NCI-H510A treated with DMSO at 0.1 percent for 48 hours (cell line): ENCODE results near the gene TMEM109.

Source experiments
- DNase-seq: peaks from one replicate; lab custom pipeline; 2025; lab: John Stamatoyannopoulos, UW

TMEM109 gene, protein sequence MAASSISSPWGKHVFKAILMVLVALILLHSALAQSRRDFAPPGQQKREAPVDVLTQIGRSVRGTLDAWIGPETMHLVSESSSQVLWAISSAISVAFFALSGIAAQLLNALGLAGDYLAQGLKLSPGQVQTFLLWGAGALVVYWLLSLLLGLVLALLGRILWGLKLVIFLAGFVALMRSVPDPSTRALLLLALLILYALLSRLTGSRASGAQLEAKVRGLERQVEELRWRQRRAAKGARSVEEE

GRCh38 chr11:60913793-60914632, at the start of gene TMEM109:
TMEM109 (plus strand) TSS chr11:60914158; CDS start chr11:60919694, 5,536 bp downstream.
- peak; percentile 91 for DNase-seq

DNA sequence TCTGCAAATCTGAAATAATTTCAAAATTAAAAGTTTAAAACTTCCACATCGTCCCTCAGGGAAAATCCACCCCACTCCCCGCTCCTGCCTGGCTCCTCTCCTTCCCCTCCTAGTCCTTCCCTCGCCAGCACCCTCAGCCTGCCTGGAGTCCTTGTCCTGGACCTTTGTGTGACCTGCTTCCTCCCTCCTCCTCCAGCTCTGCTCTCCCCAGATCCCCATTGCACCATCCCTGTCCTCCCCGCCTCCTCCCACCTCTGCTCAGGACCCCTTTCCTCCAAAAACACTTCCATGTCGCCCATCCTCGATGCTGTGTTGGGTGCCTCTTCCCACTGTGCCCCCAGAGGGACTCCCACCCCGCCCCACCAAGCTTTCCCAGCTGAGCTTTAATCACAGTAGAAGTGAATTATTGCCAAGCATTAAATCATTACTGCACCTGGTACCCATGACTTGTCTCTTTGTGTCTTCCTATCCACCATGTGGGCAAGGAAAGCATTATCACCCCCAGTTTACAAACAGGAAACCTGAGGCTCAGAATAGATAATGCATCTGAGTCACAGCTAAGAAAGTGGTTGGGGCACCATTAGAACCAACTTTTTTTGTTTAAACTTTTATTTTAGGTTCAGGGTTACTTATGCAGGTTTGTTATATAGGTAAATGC, 49.0 kb upstream of the TMEM109 start:
- no peak for DNase-seq

DNA sequence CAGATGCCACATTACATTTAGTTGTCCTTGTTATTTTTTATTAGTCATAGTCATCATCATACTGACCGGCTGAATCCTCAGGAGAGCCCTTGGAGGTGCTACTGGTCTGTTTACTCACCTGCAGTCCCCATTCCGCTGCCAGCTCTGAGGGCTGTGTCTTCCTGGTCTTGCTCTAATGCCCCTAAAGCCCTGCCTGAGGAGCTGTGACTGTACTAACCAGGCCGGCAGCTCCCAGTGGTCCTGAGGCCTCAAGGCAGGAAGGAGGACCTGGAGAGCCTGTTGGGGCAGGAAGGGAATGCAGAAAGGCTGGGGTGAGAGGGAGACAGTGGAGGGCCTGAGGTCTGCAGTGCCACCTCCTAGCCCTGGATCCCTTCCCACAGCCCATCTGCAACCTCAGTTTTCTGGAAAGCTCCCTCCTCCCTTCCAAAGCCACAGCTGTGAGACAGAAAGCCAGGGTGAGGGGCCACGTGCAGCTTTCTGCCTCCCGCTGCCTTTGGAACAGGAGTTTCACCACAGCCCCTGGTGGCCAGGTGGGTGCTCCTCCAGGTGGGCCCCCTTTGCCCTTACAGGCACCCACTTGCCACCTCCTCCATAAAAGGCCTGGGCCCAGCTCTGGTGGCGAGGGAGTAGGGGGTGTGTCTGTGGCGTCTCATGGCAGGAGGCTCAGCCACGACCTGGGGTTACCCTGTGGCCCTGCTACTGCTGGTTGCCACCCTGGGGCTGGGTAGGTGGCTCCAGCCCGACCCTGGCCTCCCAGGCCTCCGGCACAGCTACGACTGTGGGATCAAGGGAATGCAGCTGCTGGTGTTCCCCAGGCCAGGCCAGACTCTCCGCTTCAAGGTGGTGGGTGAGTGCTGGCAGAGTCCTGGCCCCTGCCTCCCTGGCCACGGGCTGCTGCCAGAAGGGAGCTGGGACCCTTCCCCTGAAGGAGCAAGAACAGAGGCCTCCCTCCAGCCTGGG, 46.8 kb upstream of the TMEM109 start, which contains the start of gene ZP1:
Gene ZP1, plus strand, starts transcription at position 632 of the 960 bp plus-strand sequence. Its CDS starts 20 bp downstream, at position 652.
- peak; percentile 84 for DNase-seq

DNA sequence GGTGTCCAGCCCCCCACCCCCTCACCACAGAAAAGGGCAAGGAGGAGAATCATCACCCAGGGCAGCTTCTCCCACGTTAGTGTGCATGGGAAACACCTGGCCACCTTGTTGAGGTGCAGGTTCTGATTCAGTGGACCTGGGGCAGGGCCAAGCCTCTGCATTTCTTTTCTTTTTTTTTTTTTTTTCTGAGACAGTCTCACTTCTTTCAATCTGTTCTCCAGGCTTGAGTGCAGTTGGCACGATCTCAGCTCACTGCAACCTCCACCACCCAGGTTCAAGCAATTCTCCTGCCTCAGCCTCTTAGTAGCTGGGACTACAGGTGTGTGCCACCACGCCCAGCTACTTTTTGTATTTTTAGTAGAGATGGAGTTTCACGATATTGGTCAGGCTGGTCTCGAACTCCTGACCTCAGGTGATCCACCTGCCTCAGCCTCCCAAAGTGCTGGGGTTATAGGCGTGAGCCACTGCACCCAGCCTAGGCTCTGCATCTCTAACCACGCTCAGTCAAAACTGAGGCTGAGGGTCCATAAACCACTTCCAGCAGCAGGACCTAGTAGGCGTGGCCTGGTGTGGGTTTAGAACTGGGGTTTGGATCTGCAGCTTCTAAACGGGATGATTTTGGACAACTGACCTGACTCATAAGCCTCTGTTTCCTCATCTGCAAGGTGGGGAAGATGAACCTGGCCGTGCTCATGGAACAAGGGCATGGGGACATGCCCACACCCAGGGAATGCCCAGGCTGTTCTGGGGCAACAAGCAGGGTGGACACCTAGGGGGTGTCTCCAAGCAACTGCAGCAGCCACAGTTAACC, 45.9 kb upstream of the TMEM109 start:
- DNase-seq = no peak

GRCh38 chr11:60868682-60869450, 45.1 kb upstream of the TMEM109 start:
- DNase-seq = no peak

- DNase-seq = no peak
These were observed 44.5 kb upstream of the TMEM109 start for GRCh38 chr11:60869451-60869825.

GRCh38 chr11:60870276-60870675, 43.7 kb upstream of the TMEM109 start:
- DNase-seq = peak; percentile 69

- DNase-seq = no peak
These were observed 43.1 kb upstream of the TMEM109 start for GRCh38 chr11:60870733-60871377.

- DNase-seq = no peak
These were observed 42.4 kb upstream of the TMEM109 start for GRCh38 chr11:60871378-60872061.

DNA sequence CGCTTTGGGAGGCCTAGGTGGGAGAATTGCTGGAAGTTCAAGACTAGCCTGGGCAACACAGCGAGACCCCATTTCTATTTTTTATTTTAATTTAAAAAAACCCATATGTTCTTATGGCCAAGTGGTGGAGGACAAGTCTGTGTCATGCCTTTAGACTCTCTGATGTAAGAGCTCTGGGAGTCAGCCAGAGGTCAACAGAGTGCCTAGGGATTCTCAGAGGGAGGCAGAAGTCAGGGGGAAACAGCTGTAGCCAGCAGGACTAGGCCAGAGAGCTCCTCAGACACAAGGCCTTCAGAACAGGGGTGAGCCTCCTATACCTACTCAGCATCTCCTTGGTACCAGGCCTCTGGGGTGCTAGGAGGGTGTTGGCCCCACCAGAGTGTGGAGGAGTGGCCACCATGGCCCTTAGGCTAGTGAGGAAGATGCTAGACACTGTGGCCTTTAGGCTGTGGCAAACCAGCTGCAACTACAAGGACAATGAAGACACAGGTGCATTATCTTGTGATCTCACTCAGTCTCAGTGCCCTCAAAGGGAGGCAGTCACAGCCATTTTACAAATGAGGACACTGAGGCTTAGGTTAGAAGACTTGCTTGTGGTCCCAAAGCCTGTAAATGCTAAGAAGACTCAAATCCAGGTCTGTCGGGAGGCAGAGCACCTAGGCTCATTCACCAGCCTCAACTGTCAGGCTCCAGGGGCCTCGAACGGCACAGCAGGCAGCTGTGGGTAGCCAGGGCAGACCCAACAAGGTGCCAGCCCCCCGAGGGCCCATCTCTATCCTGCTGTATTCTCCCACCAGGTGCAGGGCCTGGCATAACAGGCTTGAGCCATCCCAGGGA, 41.6 kb upstream of the TMEM109 start:
- DNase-seq = no peak

GRCh38 chr11:60872961-60873524, 40.9 kb upstream of the TMEM109 start:
- DNase-seq = no peak

- no peak for DNase-seq
These were observed 40.4 kb upstream of the TMEM109 start for GRCh38 chr11:60873533-60873932.

DNA sequence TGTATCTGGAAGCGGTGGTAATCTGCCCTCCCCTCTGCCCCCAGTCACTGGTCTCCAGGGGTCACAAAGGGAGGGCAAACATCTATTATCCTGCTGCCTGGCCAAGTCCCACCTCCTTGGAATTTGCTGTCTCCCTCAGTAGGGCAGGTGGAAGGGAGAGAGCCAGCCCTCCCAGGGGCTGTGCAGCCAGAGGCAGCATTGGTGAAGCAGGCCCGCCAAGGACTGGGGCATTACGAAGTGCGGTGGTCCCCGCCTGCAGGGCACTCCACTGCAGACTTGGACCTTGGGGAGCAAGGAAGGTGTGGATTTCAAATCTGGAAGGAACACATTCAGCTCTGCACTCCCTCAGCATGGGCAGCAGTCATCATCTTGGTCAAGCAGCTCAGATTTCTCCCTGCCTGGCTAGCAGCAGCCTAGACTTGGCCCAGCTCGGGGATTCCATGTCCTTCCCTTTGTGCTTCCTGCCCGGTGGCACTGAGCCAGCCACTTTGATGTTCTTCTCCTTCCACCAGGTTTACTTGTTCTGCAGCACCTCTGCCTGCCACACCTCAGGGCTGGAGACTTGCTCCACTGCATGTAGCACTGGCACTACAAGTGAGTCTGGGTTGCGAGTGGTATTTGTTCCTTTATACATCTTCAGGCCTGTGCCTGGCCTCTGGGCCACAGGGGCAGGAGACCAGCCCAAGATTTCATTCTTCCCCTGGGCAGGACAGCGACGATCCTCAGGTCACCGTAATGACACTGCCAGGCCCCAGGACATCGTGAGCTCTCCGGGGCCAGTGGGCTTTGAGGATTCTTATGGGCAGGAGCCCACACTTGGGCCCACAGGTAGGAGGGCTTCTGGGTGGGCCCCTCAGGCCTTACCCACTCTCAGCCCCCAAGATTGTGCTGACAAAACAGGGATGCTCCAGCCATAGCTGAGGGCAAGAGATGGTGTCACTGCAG, 39.3 kb upstream of the TMEM109 start:
- DNase-seq = no peak

DNA sequence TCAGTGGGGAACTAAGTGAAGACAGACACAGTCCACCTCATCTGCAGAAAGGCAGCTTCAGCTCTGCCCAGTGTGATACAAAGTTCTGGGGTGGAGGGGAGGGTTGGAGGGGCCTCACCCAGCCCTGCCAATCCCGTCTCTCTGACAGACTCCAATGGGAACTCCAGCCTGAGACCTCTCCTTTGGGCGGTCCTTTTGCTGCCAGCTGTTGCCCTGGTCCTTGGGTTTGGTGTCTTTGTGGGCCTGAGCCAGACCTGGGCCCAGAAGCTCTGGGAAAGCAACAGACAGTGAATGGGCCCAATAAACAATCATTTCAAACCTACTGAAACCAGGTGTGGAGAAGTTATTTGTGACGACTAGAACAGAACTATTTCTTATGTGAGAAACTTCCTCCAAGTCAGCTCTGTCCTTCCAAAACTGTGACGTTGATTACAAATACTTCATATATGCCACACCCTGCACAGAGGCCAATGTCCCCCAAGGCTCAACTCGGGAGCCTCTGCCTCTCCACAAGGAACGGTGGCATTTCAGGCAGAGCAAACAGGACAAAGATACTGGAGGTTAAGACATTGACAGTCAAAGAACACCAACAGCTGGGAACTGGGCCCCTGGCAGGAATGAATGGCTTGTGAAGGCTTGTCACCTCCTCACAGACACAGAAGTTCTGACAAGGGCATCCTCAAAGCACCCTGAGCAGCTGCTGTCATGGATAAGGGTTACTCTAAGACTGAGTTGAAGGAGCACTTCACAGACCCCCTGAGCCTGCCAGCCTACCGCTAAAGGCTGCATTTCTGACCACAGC, 38.4 kb upstream of the TMEM109 start:
- DNase-seq = no peak

DNA sequence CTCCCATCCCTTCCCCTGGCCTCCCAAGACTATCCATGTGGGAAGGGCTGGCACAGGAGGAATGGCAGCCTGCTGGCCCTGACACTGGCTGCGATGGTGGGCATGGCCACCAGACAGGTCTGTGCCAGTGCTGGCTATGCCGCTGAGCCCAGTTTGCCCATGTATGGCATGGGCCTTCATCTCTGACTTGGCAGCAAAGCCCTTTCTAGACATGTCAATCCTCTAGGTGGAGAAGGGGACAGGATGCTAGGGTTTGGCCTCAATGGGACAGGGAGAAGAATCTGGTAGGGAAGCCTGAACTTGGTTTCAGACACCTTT, 37.8 kb upstream of the TMEM109 start:
- no peak for DNase-seq
